Neuronal stem cell (in vitro differentiated cells): ENCODE measurements around the gene NECTIN2.
A peak's percentile ranks its signal among the peaks of the same experiment; 100 is the strongest.

Experiments
- DNase-seq: peaks from one replicate; pipeline ENCODE4 v3.0.0-alpha.2; 2013; ENCODE audit warnings: low spot score
- H2AFZ ChIP-seq: one replicate; pipeline ENCODE4 v1.6.1; 2013; ENCODE audit warnings: mild to moderate bottlenecking, low read length, inconsistent platforms
- H2AK5ac ChIP-seq: 2 replicates; pipeline ENCODE4 v1.6.1; 2013; ENCODE audit warnings: low read depth, mild to moderate bottlenecking, inconsistent platforms, low read length, moderate library complexity, mixed read lengths
- H2BK120ac ChIP-seq: 2 replicates; pipeline ENCODE4 v1.6.1; 2013; ENCODE audit warnings: low read depth, mild to moderate bottlenecking, inconsistent platforms, low read length, moderate library complexity, mixed read lengths
- H2BK12ac ChIP-seq: one replicate; pipeline ENCODE4 v1.6.1; 2013; ENCODE audit warnings: low read length, inconsistent platforms
- H2BK15ac ChIP-seq: 2 replicates; pipeline ENCODE4 v1.6.1; 2013; ENCODE audit warnings: mild to moderate bottlenecking, low read length, inconsistent platforms, mixed read lengths
- H2BK5ac ChIP-seq: one replicate; pipeline ENCODE4 v1.6.1; 2013; ENCODE audit warnings: inconsistent platforms, mild to moderate bottlenecking, low read length, moderate library complexity
- H3K14ac ChIP-seq: one replicate; pipeline ENCODE4 v1.6.1; 2013; ENCODE audit warnings: low read length, inconsistent platforms
- H3K18ac ChIP-seq: 2 replicates; pipeline ENCODE4 v1.6.1; 2013; ENCODE audit warnings: low read length, inconsistent platforms
- H3K23ac ChIP-seq: 2 replicates; pipeline ENCODE4 v1.6.1; 2013; ENCODE audit warnings: low read depth, mild to moderate bottlenecking, mixed read lengths, low read length, inconsistent platforms; ENCODE audit not compliant: poor library complexity
- H3K27ac ChIP-seq: replicated peaks from 3 replicates; pipeline ENCODE4 v1.5.1; 2013; ENCODE audit warnings: low read length, inconsistent platforms
- H3K27me3 ChIP-seq, 3 experiments: 2 replicates each; pipeline ENCODE4 v1.6.1; 2013; ENCODE audit warnings: low read length in 3 of 3, mild to moderate bottlenecking in 2 of 3, inconsistent platforms in 1 of 3, low read depth in 1 of 3, mixed read lengths in 1 of 3, moderate library complexity in 1 of 3; ENCODE audit not compliant: control insufficient read depth in 3 of 3, insufficient read depth in 3 of 3
- H3K36me3 ChIP-seq, 2 donors: replicated peaks in 1 of 2; 2 replicates each; pipeline ENCODE4 v1.6.1; 2013; ENCODE audit warnings: low read length in 2 of 2; ENCODE audit not compliant: control insufficient read depth in 2 of 2, insufficient read depth in 2 of 2
- H3K4ac ChIP-seq: 2 replicates; pipeline ENCODE4 v1.6.1; 2013; ENCODE audit warnings: inconsistent platforms, mild to moderate bottlenecking, low read length, moderate library complexity
- H3K4me1 ChIP-seq, 2 donors: 1 replicate in 1 of 2; 2 replicates in 1 of 2; pipeline ENCODE4 v1.6.1; 2013; ENCODE audit warnings: low read length in 2 of 2, low read depth in 1 of 2; ENCODE audit not compliant: control insufficient read depth in 2 of 2, insufficient read depth in 1 of 2
- H3K4me2 ChIP-seq: one replicate; pipeline ENCODE4 v1.6.1; 2013; ENCODE audit warnings: mild to moderate bottlenecking, low read length, inconsistent platforms; ENCODE audit not compliant: insufficient read depth, poor library complexity, severe bottlenecking
- H3K4me3 ChIP-seq, 2 donors: 2 replicates each; pipeline ENCODE4 v1.5.1; 2013; ENCODE audit warnings: low read length in 2 of 2, mild to moderate bottlenecking in 2 of 2, inconsistent platforms in 1 of 2, moderate library complexity in 1 of 2
- H3K79me1 ChIP-seq: one replicate; pipeline ENCODE4 v1.6.1; 2013; ENCODE audit warnings: low read depth, mild to moderate bottlenecking, inconsistent platforms, low read length, moderate library complexity
- H3K9ac ChIP-seq: one replicate; pipeline ENCODE4 v1.6.1; 2013; ENCODE audit warnings: mild to moderate bottlenecking, low read depth, low read length, inconsistent platforms; ENCODE audit not compliant: poor library complexity
- H3K9me3 ChIP-seq, 2 donors: replicated peaks in 1 of 2; 2 replicates each; pipeline versions ENCODE3 to v1.6.1; 2013; ENCODE audit warnings: low read length in 2 of 2, mild to moderate bottlenecking in 2 of 2, inconsistent platforms in 1 of 2, low read depth in 1 of 2, mixed read lengths in 1 of 2, moderate library complexity in 1 of 2; ENCODE audit not compliant: control insufficient read depth in 2 of 2, insufficient read depth in 1 of 2
- H4K8ac ChIP-seq: one replicate; pipeline ENCODE4 v1.6.1; 2013; ENCODE audit warnings: low read depth, mild to moderate bottlenecking, inconsistent platforms, low read length, moderate library complexity
- H4K91ac ChIP-seq: one replicate; pipeline ENCODE4 v1.6.1; 2013; ENCODE audit warnings: low read length, low read depth, mild to moderate bottlenecking, inconsistent platforms; ENCODE audit not compliant: poor library complexity
- WGBS, 2 donors: extraction: QIAGEN DNeasy Blood & Tissue Kit; methylation state at CpG; one replicate each; pipeline ENCODE4 v1.1.7; 2013; ENCODE audit warnings: missing lambda C conversion rate in 2 of 2, mixed read lengths in 1 of 2; ENCODE audit not compliant: insufficient read length in 2 of 2, insufficient replicate concordance in 1 of 2; ENCODE audit errors: extremely low coverage in 2 of 2; 5-methylcytosine and 5-hydroxymethylcytosine counted together

The NECTIN2 gene

DNA sequence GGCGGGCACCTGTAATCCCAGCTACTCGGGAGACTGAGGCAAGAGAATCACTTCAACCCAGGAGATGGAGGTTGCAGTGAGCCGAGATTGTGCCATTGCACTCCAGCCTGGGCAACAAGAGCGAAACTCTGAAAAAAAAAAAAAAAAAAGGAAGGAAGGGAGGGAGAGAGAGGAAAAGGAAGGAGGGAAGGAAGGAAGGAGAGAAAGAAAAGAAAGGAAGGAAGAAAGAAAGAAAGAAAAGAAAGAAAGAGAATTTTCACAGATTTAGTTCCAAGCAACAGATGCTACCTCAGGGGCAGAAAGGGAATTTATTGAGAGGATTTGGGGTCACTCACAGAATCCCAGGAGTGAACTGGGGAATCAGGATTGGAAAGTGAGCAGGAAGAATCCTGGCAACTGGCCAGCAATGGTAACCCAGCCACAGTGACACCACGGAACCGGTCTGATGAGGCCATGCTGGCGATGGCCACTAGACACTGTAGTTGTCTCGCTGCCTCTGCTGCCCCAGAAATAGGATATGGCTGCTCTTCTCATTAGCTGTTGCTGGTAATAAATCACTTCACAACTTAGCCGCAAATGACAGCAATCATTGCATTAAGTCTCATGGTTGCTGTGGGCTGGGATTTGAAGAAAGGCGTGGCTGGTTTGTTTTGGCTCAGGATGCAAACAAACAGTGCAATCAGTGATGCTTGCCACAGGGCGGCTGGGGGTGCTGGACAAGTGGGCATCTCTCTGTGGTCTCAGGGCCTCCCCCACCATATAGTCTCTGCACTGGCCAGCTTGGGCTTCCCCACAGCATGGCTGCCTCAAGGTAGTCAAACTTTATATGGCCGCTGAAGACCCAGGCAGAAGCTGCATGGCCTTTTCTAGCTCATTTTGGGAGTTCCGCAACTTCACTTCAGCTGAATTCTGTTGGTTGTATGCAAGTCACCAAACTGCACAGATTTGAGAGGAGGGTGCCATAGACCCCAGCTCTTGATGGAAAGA is 42.4 kb upstream of the NECTIN2 start:
- DNase-seq: no peak
- WGBS, 2 donors: no CpG with 5 or more reads among the region's 13 CpGs

DNA sequence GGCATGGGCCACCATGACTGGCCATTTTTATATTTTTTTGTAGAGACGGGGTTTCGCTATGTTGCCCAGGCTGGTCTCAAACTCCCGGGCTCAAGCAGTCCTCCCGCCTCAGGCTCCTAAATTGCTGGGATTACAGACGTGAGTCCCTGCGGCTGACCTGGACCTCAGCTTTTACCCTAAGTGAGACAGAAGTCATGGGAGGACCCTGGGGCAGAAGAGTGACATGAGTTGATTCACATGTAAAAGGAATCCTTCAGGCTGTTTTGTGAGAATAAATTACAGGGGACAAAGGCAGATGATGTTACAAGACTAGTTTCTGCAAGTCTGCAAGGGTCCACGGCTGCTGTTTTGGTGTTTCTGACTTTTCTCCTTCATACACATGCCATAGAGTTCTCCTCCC is 39.8 kb upstream of the NECTIN2 start:
- Histone ChIP-seq H2BK120ac (no peak overlapping the region), H4K8ac (no peak overlapping the region), H3K36me3 (no peaks in the 10 kb centered on the region), H3K18ac (no peak overlapping the region), H3K4me1 (peaks cover 26 to 29% of the 10 kb centered on the region in 2 donors), H3K9me3 (no peaks in the 10 kb centered on the region), H4K91ac (no peak overlapping the region), H2AK5ac (no peak overlapping the region), H2BK12ac (no peak overlapping the region), H3K79me1 (no peaks in the 10 kb centered on the region), H3K4me3 (no peak overlapping the region), H2BK15ac (no peak overlapping the region), H2AFZ (no peak overlapping the region), H3K4ac (no peak overlapping the region), H3K9ac (no peak overlapping the region), H3K27me3 (peaks cover 0 to 3% (median 2%) of the 10 kb centered on the region in 3 experiments), H2BK5ac (no peak overlapping the region), H3K23ac (no peak overlapping the region), H3K4me2 (no peak overlapping the region), H3K27ac (no peak overlapping the region), H3K14ac (no peak overlapping the region)
- DNase-seq: no peak
- WGBS, 2 donors: no CpG with 5 or more reads among the region's 7 CpGs

More for the DNA sequence above, 42.4 kb upstream of the NECTIN2 start:
- Histone ChIP-seq H3K4me3 (no peak overlapping the region), H3K4ac (no peak overlapping the region), H3K18ac (peak overlapping the region; percentile 28), H3K4me1 (peaks cover 15 to 17% of the 10 kb centered on the region in 2 donors), H2AFZ (no peak overlapping the region), H3K36me3 (no peaks in the 10 kb centered on the region), H3K9me3 (no peaks in the 10 kb centered on the region), H3K4me2 (no peak overlapping the region), H3K23ac (no peak overlapping the region), H3K9ac (no peak overlapping the region), H2BK120ac (no peak overlapping the region), H2BK5ac (no peak overlapping the region), H4K8ac (no peak overlapping the region), H3K27ac (no peak overlapping the region), H2BK12ac (no peak overlapping the region), H3K79me1 (peaks cover 1% of the 10 kb centered on the region), H2AK5ac (peak overlapping the region; percentile 11), H3K14ac (no peak overlapping the region), H4K91ac (no peak overlapping the region), H3K27me3 (no peaks in the 10 kb centered on the region), H2BK15ac (peak overlapping the region; percentile 80)

DNA sequence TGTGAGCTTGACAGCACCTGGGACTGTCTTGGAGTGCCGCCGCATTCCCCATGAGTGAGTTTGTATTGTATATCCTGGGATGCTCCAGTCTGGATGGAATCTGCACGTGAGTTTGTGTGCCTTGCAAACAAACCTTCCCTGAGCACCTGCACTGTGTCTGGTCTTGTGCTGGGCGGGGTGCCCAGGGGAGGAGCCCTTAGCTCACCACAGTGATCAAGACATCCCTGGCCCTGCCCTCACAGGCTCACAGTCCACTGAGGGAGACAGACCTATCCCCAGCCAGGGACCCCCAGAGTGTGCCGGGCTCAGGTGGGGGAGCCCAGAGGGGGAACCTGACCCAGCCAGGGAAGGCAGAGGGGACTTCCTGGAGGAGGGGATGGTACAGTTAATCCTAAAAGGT is 38.9 kb upstream of the NECTIN2 start:
- Histone ChIP-seq H2BK5ac (no peak overlapping the region), H2BK15ac (peak overlapping the region; percentile 35), H3K27ac (no peak overlapping the region), H3K4me1 (peaks cover 27 to 29% of the 10 kb centered on the region in 2 donors), H2AK5ac (peak overlapping the region; percentile 10), H3K14ac (no peak overlapping the region), H3K9me3 (no peaks in the 10 kb centered on the region), H2BK120ac (no peak overlapping the region), H3K36me3 (no peaks in the 10 kb centered on the region), H3K27me3 (peaks cover 0 to 3% (median 2%) of the 10 kb centered on the region in 3 experiments), H3K23ac (no peak overlapping the region), H3K4me3 (no peak overlapping the region), H4K8ac (no peak overlapping the region), H2AFZ (no peak overlapping the region), H3K18ac (peak overlapping the region; percentile 78), H2BK12ac (no peak overlapping the region), H3K9ac (peak overlapping the region; percentile 25), H3K4ac (no peak overlapping the region), H3K4me2 (no peak overlapping the region), H3K79me1 (no peaks in the 10 kb centered on the region), H4K91ac (no peak overlapping the region)
- no peak for DNase-seq
- no CpG with 5 or more reads among the region's 5 CpGs for WGBS, 2 donors
